CD4-positive, alpha-beta T cell treated with Interleukin-10 for 1 hour (primary cell): ENCODE measurements around the gene S100G.
A peak's percentile ranks its signal among the peaks of the same experiment; 100 is the strongest.
"Not testable (repeated sequence)": the region's sequence is repeated elsewhere in the genome, so short reads cannot be mapped to it uniquely, and the experiment has no call there.

Experiments
- DNase-seq: peaks from one replicate; pipeline ENCODE4 v3.0.0-alpha.2; 2020

The S100G gene, protein sequence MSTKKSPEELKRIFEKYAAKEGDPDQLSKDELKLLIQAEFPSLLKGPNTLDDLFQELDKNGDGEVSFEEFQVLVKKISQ

DNA sequence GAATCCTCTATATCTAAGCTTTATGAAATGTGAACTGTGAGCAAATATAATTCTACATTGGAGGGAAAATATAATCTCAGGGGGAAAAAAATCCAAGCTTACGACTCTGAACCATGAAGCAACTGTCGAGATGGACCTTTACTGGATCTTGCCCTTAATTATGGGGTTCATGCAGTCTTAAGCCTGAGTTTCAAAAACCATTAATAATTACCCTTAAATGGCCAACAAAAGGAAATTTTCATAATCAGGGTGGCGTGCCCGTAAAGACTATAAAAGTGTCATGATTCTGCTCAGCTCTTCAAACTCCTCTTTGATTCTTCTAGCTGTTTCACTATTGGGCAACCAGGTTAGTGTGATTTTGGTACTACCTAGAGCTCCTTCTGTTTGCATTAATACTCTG is at the start of gene S100G:
TSS of gene S100G (plus strand) at position 301 of the 400 bp plus-strand sequence. CDS start 849 bp downstream, outside the sequence.
- no peak for DNase-seq

DNA sequence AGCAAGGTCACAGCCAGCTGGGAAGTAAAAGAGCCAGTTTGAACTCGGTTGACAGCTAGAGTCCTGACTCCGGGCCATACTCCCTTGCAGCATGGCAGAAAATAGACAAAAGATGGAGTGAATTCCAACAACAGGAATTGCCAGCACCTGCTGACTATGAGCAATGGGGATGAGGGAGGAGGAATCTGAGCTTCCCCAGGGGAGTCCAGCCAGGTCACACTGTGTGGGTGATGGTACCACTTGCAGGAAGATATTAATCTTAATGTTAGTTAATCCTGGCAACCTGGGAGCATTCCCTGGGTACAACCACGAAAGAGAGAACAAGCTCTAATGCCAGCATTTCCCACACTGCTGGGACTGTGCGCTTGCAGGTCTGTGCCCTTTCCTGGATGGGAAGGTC is 48.1 kb upstream of the S100G start:
- no peak for DNase-seq

DNA sequence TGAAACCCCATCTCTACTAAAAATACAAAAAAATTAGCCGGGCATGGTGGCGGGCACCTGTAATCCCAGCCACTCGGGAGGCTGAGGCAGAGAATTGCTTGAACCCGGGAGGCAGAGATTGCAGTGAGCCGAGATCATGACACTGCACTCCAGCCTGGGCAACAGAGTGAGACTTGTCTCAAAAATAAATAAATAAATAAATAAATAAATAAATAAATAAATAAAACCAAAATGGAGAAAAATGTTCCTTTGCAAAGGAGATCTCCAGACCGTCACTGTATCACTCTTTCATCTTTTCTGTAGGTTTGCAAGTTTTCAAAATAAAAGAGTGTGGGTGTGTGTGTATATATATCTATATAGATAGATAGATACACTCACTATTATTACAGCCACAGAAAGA is 46.7 kb upstream of the S100G start:
- not testable (repeated sequence) for DNase-seq

DNA sequence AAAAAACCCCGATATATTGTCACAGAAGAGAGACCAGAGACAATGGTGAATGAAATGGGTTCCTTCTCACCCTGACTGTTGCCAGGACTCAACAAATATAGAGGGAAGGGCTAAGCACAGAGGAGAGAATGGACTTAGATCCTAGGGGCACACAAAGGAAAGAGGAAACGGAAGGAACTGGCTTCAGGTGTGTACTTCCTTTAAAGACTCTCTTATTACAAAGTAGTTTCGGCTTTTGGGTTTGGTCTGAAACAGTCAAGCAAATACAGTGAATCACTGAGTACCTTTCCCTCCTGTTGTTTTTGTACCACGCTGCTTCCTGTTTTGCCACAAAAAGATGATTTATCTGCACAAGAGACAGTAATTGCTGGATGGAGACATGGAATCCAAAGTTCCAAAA is 46.1 kb upstream of the S100G start:
- peak; percentile 5 for DNase-seq

DNA sequence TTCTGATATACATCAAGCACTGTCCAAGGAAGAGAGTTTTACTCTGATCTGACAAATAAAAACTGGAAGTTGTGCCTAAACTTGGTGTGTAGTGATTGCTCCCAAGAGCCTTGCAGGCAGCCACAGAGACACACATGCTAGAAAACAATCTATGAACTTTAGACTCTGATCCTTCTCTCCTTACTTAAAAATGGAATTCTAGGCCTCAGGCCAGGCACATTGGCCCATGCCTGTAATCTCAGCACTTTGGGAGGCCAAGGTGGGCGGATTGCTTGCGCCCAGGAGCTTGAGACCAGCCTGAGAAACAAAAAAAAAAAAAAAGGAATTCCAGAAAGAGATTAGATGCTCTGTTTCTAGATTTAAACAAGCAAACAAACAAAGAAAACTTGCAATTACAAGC is 45.6 kb upstream of the S100G start:
- DNase-seq: no peak

DNA sequence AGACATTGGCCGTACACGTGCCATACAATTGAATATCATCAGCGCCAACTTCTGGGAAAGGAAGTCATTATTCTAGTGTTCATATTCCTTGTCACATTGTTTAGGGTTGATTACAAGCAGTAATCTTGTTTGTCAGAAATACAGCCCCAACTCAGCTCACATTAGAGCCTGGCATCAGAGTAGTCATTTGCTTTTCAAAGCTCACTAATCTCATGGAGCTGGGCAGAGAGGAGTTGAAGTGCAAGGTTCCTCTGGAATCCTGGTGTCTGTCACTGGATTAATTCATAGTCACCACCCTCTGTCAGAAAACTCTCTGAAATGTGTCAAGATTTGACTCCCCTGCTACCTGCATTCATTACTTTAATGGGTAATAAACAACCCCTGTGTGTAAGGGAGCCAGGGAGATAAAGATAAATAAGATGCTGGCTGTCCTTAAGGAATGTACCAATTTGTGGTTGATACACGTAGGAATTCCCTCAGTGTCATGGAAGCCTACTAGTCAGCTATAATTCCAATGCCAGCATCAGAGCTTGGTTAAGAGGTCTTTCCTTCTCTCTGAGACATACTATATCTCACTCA is 43.7 kb upstream of the S100G start:
- DNase-seq: no peak

DNA sequence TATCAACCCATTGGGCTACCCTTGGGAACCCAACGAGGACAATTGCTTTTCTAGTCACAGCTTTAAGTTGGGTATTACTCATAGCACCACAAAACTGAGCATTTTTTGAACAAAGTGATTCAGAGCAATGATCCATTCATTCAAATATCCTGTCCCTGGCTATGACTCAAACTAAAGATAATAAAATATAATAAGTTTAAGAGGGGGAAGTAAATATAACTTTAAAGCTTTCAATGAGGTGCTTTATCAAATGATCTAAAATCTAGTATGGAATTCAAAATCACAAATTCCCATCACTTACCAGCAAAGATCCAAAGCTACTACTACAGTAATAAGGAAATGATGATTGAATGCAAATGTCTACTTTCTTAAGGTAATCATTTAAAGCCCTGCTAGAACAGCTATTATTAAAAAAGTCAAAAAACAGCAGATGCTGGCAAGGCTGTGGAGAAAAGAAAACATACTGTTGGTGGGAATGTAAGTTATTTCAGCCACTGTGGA is 39.8 kb upstream of the S100G start:
- no peak for DNase-seq

DNA sequence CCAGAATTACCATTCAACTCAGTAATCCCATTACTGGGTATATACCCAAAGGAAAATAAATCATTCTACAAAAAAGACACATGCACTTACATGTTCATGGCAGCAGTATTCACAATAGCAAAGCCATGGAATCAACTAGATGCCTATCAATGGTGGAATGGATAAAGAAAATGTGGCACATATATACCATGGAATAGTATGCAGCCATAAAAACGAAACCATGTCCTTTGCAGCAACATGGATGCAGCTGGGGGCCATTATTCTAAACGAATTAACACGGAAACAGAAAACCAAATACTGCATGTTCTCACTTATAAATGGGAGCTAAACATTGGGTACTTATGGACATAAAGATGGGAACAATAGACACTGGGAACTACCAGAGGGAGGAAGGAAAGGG is 39.3 kb upstream of the S100G start:
- DNase-seq: not testable (repeated sequence)

DNA sequence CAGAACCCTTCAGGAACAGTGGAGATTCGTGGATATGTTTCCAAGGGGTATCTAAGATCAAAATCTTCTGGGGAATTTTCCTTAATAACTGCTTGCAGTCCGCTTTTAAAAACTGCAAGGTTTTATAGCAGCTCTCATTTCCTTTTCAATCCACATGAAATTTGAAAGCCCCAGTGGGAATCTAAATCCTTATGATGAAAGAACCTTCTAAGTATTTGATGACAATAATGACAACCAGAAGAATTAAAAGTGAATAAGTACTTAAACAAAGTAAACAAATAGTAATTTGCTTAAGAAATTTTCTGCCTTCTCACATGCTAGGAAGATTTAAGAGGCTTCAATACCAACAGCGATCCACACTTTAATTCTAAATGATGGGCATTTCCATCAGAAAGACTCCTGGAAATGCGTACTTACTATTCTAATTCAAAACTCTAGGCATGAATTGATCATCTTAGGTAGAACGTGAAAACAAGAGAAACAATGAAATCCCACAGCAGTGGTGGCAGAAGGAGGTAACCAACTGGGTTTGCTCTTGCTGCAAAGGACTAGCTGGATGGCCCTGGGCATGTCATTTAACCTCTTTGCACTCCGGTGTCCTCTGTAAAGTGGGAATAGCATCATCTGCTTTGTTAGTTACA is 37.6 kb upstream of the S100G start:
- DNase-seq: no peak

DNA sequence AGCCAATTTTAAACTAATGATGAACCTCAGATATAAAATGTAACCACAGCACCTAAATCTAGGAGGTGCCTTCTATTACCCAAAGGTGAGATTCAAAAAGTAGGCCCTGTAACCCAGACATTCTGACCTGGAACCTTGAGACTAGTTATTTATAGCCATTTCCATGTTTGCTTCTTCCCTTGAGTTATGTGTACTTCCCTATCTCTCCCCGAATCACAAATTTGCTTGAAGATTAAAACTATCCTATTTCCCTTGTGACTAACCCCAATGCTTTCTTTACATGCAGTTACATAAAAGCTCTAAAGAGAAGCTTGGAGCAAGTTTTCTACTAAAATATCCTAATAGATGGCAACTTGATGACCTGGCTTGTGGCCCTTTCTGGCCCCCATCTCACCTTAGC is 32.6 kb upstream of the S100G start:
- no peak for DNase-seq

DNA sequence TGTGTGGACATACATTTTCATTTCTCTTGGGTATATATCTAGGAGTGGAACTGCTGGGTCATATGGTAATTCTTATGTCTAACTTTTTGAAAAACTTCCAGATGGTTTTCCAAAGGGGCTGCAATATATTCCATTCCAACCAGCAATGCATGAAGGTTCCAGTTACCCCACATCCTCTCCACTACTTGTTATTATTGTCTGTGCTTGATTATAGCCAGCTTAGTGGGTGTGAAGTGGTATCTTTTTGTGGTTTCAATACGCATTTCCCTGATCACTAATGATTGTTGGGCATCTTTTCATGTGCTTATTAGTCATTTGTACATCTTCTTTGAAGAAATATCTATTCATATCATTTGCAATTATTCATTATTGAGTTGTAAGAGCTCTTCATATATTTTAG is 31.5 kb upstream of the S100G start:
- DNase-seq: no peak

DNA sequence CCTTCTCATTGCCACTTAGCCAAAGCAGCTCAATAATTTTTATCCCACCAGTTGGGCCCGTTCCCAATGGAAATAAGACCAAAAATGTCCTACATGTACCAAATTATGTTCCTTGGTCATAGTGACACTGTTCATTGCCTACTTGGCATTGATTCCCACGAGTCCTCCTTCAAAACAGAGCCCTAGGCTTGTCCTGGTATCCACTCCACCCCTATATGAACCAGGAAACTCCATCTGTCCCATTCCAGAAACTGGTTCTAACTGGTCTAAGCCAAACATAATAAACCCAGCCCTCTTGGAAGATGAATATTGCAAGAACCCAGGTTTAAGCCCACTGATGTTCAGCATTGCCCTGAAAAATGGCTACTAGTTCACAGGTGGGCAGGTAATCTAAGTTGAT is 30.9 kb upstream of the S100G start:
- DNase-seq: no peak

DNA sequence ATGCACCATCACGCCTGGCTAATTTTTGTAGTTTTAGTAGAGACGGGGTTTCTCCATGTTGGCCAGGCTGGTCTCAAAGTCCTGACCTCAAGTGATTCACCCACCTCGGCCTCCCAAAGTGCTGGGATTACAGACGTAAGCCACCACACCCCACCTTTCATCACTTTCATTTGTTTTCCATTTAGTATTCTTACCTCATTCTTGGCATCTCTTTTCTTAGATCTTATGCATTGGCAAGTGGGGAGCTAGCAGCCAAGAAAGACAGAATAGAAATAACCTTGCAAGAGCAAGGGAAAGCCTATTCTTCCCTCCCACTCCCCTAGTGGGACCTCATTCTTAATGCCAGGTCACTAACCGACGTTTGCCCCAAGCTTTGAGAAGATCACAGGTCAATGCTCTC is 21.4 kb upstream of the S100G start:
- not testable (repeated sequence) for DNase-seq

DNA sequence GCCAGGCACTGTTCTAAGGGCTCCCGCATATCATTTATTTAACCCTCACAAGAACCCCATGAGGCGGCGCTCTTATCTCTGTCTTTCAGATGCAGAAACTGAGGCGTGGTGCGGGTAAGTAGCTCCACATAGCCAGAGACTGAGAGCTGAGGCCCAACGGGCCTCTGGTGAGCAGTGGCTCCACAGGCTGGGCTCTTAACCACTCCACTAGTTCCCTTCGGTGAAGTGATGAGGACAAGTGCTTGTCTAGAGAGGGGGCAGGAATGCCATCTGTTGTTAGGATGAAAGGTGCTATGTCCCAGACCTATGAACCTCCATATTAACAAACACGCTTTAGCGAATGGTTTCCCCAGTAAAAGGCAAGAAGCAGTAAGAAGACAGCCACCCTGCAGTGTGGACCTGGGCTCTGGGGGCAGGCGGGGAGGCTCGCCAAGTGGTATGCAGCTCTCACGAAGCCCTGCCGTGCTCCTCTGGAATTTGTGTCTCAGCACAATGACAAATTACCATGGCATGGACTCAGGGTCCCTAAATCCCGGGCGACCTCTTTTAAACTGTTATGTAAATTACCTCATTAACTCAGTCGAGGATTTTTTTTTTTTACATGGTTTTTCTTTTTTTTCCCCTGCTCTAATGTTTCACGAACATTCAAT is 20.9 kb upstream of the S100G start:
- no peak for DNase-seq

DNA sequence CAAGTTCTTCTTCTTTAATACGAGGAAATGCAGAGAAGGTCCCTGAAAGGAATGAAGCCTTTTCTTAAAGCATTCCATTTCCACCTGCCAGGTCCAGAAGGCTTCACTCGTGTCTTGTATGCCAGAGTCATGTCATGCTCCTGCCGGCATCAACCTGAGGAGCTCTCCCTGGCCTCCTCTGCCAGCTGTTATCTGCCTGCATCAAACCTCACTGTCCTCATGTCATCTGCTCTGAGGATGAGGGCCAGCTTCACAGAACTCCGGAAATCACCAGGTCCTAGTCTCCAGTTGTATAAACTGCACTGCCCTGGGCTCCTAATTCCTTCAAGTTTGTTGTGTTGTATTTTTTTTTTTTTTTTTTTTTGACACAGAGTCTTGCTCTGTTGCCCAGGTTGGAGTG is 20.0 kb upstream of the S100G start:
- DNase-seq: no peak

DNA sequence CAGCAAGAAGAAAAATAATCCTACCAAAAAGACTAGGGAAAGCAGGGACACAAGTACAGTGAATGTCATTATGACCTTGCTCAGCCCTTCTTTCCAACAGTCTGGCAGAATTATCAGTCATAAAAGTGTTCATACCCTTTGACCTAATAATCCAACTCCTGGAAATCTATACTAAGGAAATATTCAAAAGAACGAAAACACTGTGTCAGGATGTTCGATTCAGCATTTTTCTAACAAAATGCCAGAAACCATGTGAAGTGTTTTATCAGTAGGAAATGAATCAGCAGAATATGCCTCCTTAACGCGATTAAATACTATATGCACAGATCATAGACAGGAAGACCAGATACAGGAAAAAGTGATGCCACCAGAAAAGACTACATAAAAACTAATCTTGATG is 16.2 kb upstream of the S100G start:
- DNase-seq: no peak

DNA sequence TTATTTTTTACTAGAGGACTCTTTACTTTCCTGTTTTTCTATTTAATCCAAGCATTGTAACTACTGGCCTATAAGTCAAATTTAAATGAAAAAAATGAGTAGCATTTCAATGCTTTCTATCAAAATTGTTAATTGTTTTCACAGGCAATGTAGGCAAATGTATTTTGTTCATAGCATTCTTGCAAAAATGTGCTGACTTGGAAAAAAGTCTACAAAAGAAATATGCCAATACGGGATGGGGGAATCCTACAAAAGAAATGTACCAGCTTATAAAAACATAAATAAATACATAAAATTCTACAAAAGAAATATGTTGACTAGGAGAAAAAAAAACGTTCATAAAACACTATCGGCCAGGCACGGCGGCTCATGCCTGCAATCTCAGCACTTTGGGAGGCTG is 14.9 kb upstream of the S100G start:
- DNase-seq: no peak

DNA sequence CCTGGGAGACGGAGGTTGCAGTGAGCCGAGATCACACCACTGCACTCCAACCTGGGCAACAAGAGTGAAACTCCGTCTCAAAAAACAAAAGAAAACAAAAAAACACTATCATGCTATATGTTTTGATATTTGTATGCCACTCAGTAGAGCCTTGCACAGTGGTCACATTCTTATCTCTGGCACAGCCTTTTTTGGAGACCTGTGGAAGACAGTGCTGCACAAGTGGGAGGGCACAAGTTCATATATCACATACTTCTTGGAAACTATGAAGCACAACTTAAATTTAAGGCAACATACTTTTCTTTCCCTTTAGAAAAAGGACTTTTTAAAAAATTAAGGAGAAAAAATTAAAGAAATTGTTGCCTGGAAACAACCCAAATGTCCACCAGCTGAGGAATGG is 14.4 kb upstream of the S100G start:
- no peak for DNase-seq

DNA sequence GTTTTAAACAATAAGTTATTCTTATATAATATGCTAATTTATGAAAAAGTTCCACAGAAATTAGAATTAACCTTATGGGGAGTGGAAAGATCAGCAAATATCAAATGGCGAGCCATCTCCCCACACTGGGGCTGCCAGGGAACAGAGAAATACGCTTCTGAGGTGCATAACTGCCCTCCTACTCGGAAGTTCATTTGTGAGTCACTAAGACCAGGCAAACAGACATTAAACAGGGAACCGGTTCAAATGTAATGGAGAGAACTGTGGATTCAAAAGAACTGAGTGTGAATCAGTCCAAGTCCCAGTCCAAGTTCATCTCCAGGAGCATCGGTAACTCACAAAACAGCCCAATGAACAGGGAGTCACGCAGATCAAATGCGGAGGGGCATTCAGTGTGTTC is 11.4 kb upstream of the S100G start:
- no peak for DNase-seq

DNA sequence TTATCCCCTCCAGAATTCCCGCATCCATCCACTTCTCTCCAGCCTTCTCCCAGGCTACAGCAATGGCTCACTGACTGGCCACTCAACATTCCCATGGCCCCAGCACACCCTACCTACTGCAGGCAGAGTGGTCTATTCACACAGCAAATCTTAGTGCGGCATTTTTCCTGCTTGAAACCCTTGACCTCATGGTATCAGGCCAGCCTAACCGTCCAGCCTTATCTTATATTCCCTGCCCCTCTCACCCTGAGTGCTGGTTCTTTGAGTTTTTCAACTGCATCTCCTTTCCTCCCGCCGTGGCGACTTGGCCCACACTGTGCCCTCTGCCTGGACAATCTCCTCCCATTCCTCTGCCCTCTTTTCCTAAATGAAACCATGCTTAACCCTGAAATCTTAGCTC is 10.0 kb upstream of the S100G start:
- DNase-seq: no peak

DNA sequence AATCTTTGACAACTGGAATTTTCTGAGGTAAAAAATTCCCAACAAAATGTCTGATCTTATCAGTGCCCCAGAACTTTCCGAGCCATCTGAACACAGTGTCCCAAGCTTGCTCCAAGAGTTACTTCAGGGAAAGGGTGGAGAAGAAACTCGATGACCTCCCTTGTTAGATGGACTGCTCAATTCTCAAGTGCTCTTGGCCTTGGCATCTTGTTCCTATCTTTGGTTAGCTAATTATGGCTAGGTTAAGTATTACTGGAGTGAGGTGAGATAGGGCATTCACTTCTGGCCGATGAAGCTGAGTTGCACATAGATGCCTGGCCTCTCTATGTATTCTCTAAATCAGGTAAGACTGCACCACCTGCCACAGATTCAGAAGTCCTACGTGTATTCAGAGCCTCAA is 9.1 kb upstream of the S100G start:
- no peak for DNase-seq

DNA sequence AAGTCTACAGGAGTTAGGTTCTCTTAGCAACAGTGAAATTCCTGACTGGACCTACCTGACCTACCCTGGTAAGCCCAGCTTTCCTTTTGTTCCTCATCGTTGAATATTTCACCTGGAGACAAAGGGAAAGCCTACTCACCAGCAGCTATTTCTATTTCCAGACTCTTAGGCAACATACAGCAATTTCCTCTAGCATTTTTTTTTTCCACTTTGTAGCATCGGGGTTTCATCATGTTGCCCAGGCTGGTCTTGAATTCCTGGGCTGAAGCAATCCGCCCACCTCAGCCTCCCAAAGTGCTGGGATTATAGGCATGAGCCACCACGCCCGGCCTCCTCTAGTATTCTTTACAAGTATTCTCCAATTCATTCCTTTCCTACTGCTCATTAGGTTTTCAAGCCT is 6.8 kb upstream of the S100G start:
- no peak for DNase-seq

DNA sequence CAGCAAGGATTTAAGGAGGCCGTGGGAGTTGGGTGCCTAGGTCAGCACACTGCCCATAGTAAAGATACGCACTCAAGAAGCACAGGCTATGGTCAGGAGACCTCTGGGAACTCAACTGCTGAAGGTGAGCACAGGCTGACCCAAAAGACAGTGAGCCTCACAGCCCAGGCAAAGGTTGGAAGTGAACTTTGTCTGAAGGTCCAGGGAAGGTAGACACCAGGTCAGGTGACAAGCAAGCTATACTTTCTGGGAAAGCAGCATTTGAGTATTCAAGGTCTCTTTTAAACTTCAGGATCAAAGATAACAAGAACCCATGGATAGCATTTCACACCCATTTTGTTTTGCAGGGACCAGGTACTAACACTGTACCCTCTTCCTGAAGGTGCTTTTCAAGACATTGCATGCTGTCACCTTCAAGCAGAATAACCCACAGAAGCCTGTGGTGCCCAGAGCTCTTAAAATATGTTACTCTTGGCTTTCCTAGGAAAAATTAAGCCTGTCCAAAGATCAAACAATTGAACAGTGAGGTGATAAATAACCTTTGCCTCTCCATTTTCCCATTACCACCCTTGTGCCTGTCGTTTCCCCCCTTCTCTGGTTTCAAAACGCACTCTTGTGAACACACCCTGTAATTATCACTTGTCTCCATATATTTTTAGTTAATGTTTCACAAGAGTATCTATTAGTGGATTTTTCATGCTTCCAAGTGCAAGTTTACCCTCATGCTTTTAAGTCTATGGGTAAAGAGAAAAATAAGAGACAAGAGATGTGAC is 3.4 kb upstream of the S100G start:
- no peak for DNase-seq
